ENCODE measurements around the gene LCE1B.

LCE1B gene

GRCh38 chr1:152796421-152796820 is 15.3 kb upstream of the LCE1B start, which contains the start of gene LCE1D:
TSS of gene LCE1D (plus strand) at chr1:152796721. CDS start at chr1:152797795, 1,074 bp downstream.
- Histone ChIP-seq H3K4me1 (peaks cover 0 to 9% (median 0%) of the 10 kb centered on the region in 10 experiments; a peak in 1 of 20 replicates), H3K36me3 (no peaks in the 10 kb centered on the region), H4K20me1 (no peaks in the 10 kb centered on the region), H3K4me2 (no peak within 1 kb of the TSS), H3K9ac (no peak within 1 kb of the TSS), H3K27ac (no peak within 1 kb of the TSS), H3K9me3 (replicated peaks in 1 of 11) (no peaks in the 10 kb centered on the region), H3K27me3 (no peaks in the 10 kb centered on the region), H3K4me3 (no peak within 1 kb of the TSS)
- TF ChIP-seq Cebpa-rat (IDR thresholded peaks at IDR 0.05): no peak

- Histone ChIP-seq H3K4me3 (no peak overlapping the region), H3K9me3 (replicated peaks in 1 of 11) (no peaks in the 10 kb centered on the region), H3K4me1 (peaks cover 0 to 9% (median 0%) of the 10 kb centered on the region in 10 experiments; a peak in 1 of 20 replicates), H3K36me3 (no peaks in the 10 kb centered on the region), H3K9ac (no peak overlapping the region), H3K4me2 (no peak overlapping the region), H3K27me3 (no peaks in the 10 kb centered on the region), H4K20me1 (no peaks in the 10 kb centered on the region), H3K27ac (no peak overlapping the region)
- no peak for TF ChIP-seq Cebpa-rat (IDR thresholded peaks at IDR 0.05)
These were observed 10.4 kb upstream of the LCE1B start for GRCh38 chr1:152801333-152801732.

GRCh38 chr1:152806576-152806975 is 5.2 kb upstream of the LCE1B start, which contains the start of gene LCE1C:
TSS of gene LCE1C (minus strand) at chr1:152806651. CDS start at chr1:152805478, 1,173 bp downstream.
- H3K36me3 ChIP-seq: no peaks in the 10 kb centered on the region
- no peak within 1 kb of the TSS for H3K9ac ChIP-seq
- H3K4me2 ChIP-seq: no peak within 1 kb of the TSS
- no peaks in the 10 kb centered on the region for H4K20me1 ChIP-seq
- no peak within 1 kb of the TSS for H3K4me3 ChIP-seq
- no peaks in the 10 kb centered on the region for H3K4me1 ChIP-seq
- H3K27me3 ChIP-seq: no peaks in the 10 kb centered on the region
- no peak within 1 kb of the TSS for H3K27ac ChIP-seq
- no peak for TF ChIP-seq Cebpa-rat (IDR thresholded peaks at IDR 0.05)
- H3K9me3 ChIP-seq (replicated peaks in 1 of 11): peaks cover 0 to 6% (median 0%) of the 10 kb centered on the region in 11 experiments; a peak in 1 of 22 replicates

GRCh38 chr1:152811050-152811449 is 721 bp upstream of the LCE1B start:
- no peaks in the 10 kb centered on the region for H3K4me1 ChIP-seq
- H3K9ac ChIP-seq: no peak overlapping the region
- no peaks in the 10 kb centered on the region for H3K27me3 ChIP-seq
- H3K27ac ChIP-seq: no peak overlapping the region
- H3K4me3 ChIP-seq: no peak overlapping the region
- H3K9me3 ChIP-seq (replicated peaks in 1 of 11): peaks cover 0 to 6% (median 0%) of the 10 kb centered on the region in 11 experiments; a peak in 1 of 22 replicates
- no peak overlapping the region for H3K4me2 ChIP-seq
- no peaks in the 10 kb centered on the region for H4K20me1 ChIP-seq
- TF ChIP-seq Cebpa-rat (IDR thresholded peaks at IDR 0.05): no peak
- no peaks in the 10 kb centered on the region for H3K36me3 ChIP-seq

- no peak overlapping the region for H3K4me2 ChIP-seq
- no peaks in the 10 kb centered on the region for H4K20me1 ChIP-seq
- no peaks in the 10 kb centered on the region for H3K9me3 ChIP-seq (replicated peaks in 1 of 11)
- no peak overlapping the region for H3K27ac ChIP-seq
- no peak overlapping the region for H3K9ac ChIP-seq
- H3K4me3 ChIP-seq: no peak overlapping the region
- H3K36me3 ChIP-seq: no peaks in the 10 kb centered on the region
- H3K27me3 ChIP-seq: no peaks in the 10 kb centered on the region
- TF ChIP-seq Cebpa-rat (IDR thresholded peaks at IDR 0.05): no peak
- peaks cover 5 to 29% (median 8%) of the 10 kb centered on the region in 10 experiments; a peak in 16 of 20 replicates for H3K4me1 ChIP-seq
These were observed 5.5 kb downstream of the LCE1B start for GRCh38 chr1:152817309-152817708.

GRCh38 chr1:152823294-152823693 is 11.5 kb downstream of the LCE1B start:
- no peak overlapping the region for H3K27ac ChIP-seq

GRCh38 chr1:152824964-152825363 is 13.2 kb downstream of the LCE1B start:
- Histone ChIP-seq H3K36me3 (no peaks in the 10 kb centered on the region), H3K27me3 (no peaks in the 10 kb centered on the region), H3K9ac (no peak overlapping the region), H3K4me3 (no peak overlapping the region), H3K4me1 (peaks cover 5 to 11% (median 8%) of the 10 kb centered on the region in 10 experiments; a peak in 16 of 20 replicates), H3K4me2 (no peak overlapping the region), H3K27ac (no peak overlapping the region), H4K20me1 (no peaks in the 10 kb centered on the region), H3K9me3 (replicated peaks in 1 of 11) (no peaks in the 10 kb centered on the region)
- no peak for TF ChIP-seq Cebpa-rat (IDR thresholded peaks at IDR 0.05)

More at GRCh38 chr1:152823294-152823693, 11.5 kb downstream of the LCE1B start:
- H3K4me2 ChIP-seq: no peak overlapping the region
- no peak overlapping the region for H3K9ac ChIP-seq
- H3K9me3 ChIP-seq (replicated peaks in 1 of 11): no peaks in the 10 kb centered on the region
- no peaks in the 10 kb centered on the region for H3K36me3 ChIP-seq
- H4K20me1 ChIP-seq: no peaks in the 10 kb centered on the region
- H3K4me3 ChIP-seq: no peak overlapping the region
- peaks cover 5 to 27% (median 8%) of the 10 kb centered on the region in 10 experiments; a peak in 16 of 20 replicates for H3K4me1 ChIP-seq
- no peaks in the 10 kb centered on the region for H3K27me3 ChIP-seq
- TF ChIP-seq Cebpa-rat (IDR thresholded peaks at IDR 0.05): no peak

GRCh38 chr1:152827173-152827572 is 15.4 kb downstream of the LCE1B start, which contains the start of gene LCE1A:
TSS of gene LCE1A (plus strand) at chr1:152827473. CDS start at chr1:152827473, 0 bp downstream.
- no peaks in the 10 kb centered on the region for H3K4me1 ChIP-seq
- H3K9me3 ChIP-seq (replicated peaks in 1 of 11): peaks cover 0 to 8% (median 0%) of the 10 kb centered on the region in 11 experiments; a peak in 2 of 22 replicates
- H3K9ac ChIP-seq: no peak within 1 kb of the TSS
- H3K27ac ChIP-seq: no peak within 1 kb of the TSS
- TF ChIP-seq Cebpa-rat (IDR thresholded peaks at IDR 0.05): no peak
- H3K4me3 ChIP-seq: no peak within 1 kb of the TSS
- H3K4me2 ChIP-seq: no peak within 1 kb of the TSS
- H4K20me1 ChIP-seq: no peaks in the 10 kb centered on the region
- no peaks in the 10 kb centered on the region for H3K27me3 ChIP-seq
- H3K36me3 ChIP-seq: no peaks in the 10 kb centered on the region

GRCh38 chr1:152836870-152837269 is 25.1 kb downstream of the LCE1B start:
- Histone ChIP-seq H4K20me1 (no peaks in the 10 kb centered on the region), H3K9ac (no peak overlapping the region), H3K4me1 (no peaks in the 10 kb centered on the region), H3K9me3 (replicated peaks in 1 of 11) (no peaks in the 10 kb centered on the region), H3K4me3 (no peak overlapping the region), H3K27me3 (no peaks in the 10 kb centered on the region), H3K36me3 (no peaks in the 10 kb centered on the region), H3K27ac (no peak overlapping the region), H3K4me2 (no peak overlapping the region)
- no peak for TF ChIP-seq Cebpa-rat (IDR thresholded peaks at IDR 0.05)

GRCh38 chr1:152842556-152842955 is 30.8 kb downstream of the LCE1B start, which contains the start of gene LCE6A:
TSS of gene LCE6A (plus strand) at chr1:152842856. CDS start at chr1:152843521, 665 bp downstream.
- Histone ChIP-seq H3K9me3 (replicated peaks in 1 of 11) (no peaks in the 10 kb centered on the region), H3K27ac (no peak within 1 kb of the TSS), H3K4me2 (no peak within 1 kb of the TSS), H3K9ac (no peak within 1 kb of the TSS), H4K20me1 (no peaks in the 10 kb centered on the region), H3K27me3 (no peaks in the 10 kb centered on the region), H3K4me1 (no peaks in the 10 kb centered on the region), H3K36me3 (no peaks in the 10 kb centered on the region), H3K4me3 (no peak within 1 kb of the TSS)
- no peak for TF ChIP-seq Cebpa-rat (IDR thresholded peaks at IDR 0.05)

Data from BLaER1 treated with 17β-estradiol and CSF1 and Interleukin-3, amounts not matched to agents 10 nM and 100 nM (cell line).